GM12891 (cell line): ENCODE data around the gene ST6GAL1.

Experiments used
- PAX5 ChIP-seq: IDR thresholded peaks from 2 replicates; pipeline ENCODE4 v1.6.1; 2011; ENCODE audit warnings: low read length, moderate library complexity, mild to moderate bottlenecking; ENCODE audit not compliant: insufficient read depth, severe bottlenecking
- POLR2A ChIP-seq: IDR thresholded peaks from 2 replicates; pipeline ENCODE4 v1.6.1; 2011; ENCODE audit warnings: low read depth, low read length, control low read depth
- POLR2AphosphoS5 ChIP-seq: IDR thresholded peaks from 2 replicates; pipeline ENCODE4 v1.6.1; 2011; ENCODE audit warnings: low read depth, low read length, control low read depth
- SPI1 ChIP-seq: IDR thresholded peaks from 2 replicates; pipeline ENCODE4 v1.6.1; 2011; ENCODE audit warnings: low read depth, low read length, control low read depth
- TAF1 ChIP-seq: IDR thresholded peaks from 2 replicates; pipeline ENCODE4 v1.6.1; 2011; ENCODE audit warnings: low read depth, low read length, control low read depth

GRCh38 chr3:187073581-187074098 lies 143.3 kb downstream of the ST6GAL1 start:
- TF ChIP-seq POLR2AphosphoS5 (no peak), TAF1 (no peak), POLR2A (no peak), PAX5 (no peak), SPI1 (no peak)
